Kidney (tissue), 14 donors: ENCODE results near the gene SFMBT2. TPM values are rescaled to one million over a fixed set of nuclear protein-coding genes. Genes with fewer than 3 reads are reported as not detected.
A peak's percentile ranks its signal among the peaks of the same experiment; 100 is the strongest.

Experiments used
- DNase-seq, 5 donors: peaks; one replicate each; pipeline ENCODE4 v3.0.0-alpha.2; 2013 to 2020
- FAIRE-seq: peaks from 2 replicates; lab custom pipeline; 2012; peaks lifted over from hg19 to GRCh38; lab: Jason Lieb, UNC
- H3K27ac ChIP-seq, 2 donors: one replicate each; pipeline ENCODE4 v1.7.0; 2013; ENCODE audit warnings: low read depth in 2 of 2, low read length in 2 of 2, inconsistent platforms in 1 of 2
- H3K27me3 ChIP-seq: one replicate; pipeline ENCODE4 v1.7.1; 2013; ENCODE audit warnings: low read length, inconsistent platforms; ENCODE audit not compliant: control insufficient read depth, insufficient read depth
- H3K36me3 ChIP-seq, 3 donors: one replicate each; pipeline versions ENCODE4 v1.7.0 to v1.7.1; 2013; ENCODE audit warnings: low read length in 3 of 3, control low read depth in 1 of 3, inconsistent platforms in 1 of 3; ENCODE audit not compliant: insufficient read depth in 3 of 3, control insufficient read depth in 2 of 3
- H3K4me1 ChIP-seq, 3 donors: one replicate each; pipeline versions ENCODE4 v1.7.0 to v1.7.1; 2013; ENCODE audit warnings: low read length in 3 of 3, inconsistent platforms in 1 of 3, low read depth in 1 of 3; ENCODE audit not compliant: control insufficient read depth in 2 of 3, insufficient read depth in 2 of 3
- H3K4me3 ChIP-seq, 3 donors: one replicate each; pipeline versions ENCODE4 v1.7.0 to v1.8.1; 2013; ENCODE audit warnings: low read length in 3 of 3, control low read depth in 1 of 3, inconsistent platforms in 1 of 3
- H3K9ac ChIP-seq, 3 donors: one replicate each; pipeline versions ENCODE4 v1.7.0 to v1.7.1; 2013; ENCODE audit warnings: low read length in 3 of 3, control low read depth in 1 of 3, inconsistent platforms in 1 of 3
- H3K9me3 ChIP-seq, 3 donors: one replicate each; pipeline versions ENCODE4 v1.7.0 to v1.7.1; 2013; ENCODE audit warnings: low read length in 3 of 3, control low read depth in 1 of 3, inconsistent platforms in 1 of 3; ENCODE audit not compliant: control insufficient read depth in 2 of 3, insufficient read depth in 1 of 3
- CTCF ChIP-seq: IDR thresholded peaks from 3 replicates; pipeline ENCODE4 v1.5.1; 2012; ENCODE audit warnings: mild to moderate bottlenecking, moderate library complexity, borderline replicate concordance; ENCODE audit not compliant: insufficient read depth; ENCODE audit errors: extremely low read depth
- intact Hi-C: fragments of 100-400 bp; cut with DNase I; formaldehyde crosslinking; loops from one replicate; pipeline ENCODE4 v1.11.1; 2022
- polyA plus RNA-seq: library from polyadenylated mRNA; stranded (reverse); fragments of 350-450 nt; fragmentation: Illumina TruSeq; extraction: RNeasy Lipid Tissue Mini Kit (QIAGEN cat#74804); gene quantifications from one replicate; pipeline ENCODE4 v1.2.3, GENCODE V29; 2014; ENCODE audit warnings: low read depth, low replicate concordance; ENCODE audit not compliant: insufficient read depth
- total RNA-seq: library from RNA; stranded (reverse); fragmentation: NEBNext Ultra II Directional; extraction: Animal tissue kit (Norgen Biotek cat#: 25700); gene quantifications from one replicate; pipeline ENCODE4 v1.2.1, GENCODE V29; 2021
- donor health status: control.
- donor health status: control.
- donor health status: control.
- donor health status: control.
- donor health status: control.
- donor health status: DM: yes; HTN: yes; CAD: no.
- donor health status: Normal renal cell carcinoma (clear cell type).

The SFMBT2 gene
- total and polyA plus RNA-seq, 2 donors from 2014 or later, result 1.2 to 15.3 TPM

- Histone ChIP-seq H3K4me3 (no peak overlapping the region), H3K27me3 (no peaks in the 10 kb centered on the region), H3K27ac (no peak overlapping the region), H3K4me1 (no peaks in the 10 kb centered on the region), H3K9me3 (peaks cover 0 to 1% (median 0%) of the 10 kb centered on the region in 3 donors), H3K36me3 (peaks cover 0 to 6% (median 0%) of the 10 kb centered on the region in 3 donors), H3K9ac (no peak overlapping the region)
- TF ChIP-seq CTCF, result no peak
- intact Hi-C loops, result no loop called here
- FAIRE-seq (no peak), DNase-seq (peak in 1 of 5 donors; percentile 27)
Measured at GRCh38 chr10:7189909-7190308, 220.9 kb downstream of the SFMBT2 start.

- Histone ChIP-seq H3K4me3 (no peak overlapping the region), H3K4me1 (no peaks in the 10 kb centered on the region), H3K27me3 (no peaks in the 10 kb centered on the region), H3K9ac (no peak overlapping the region), H3K27ac (no peak overlapping the region), H3K9me3 (no peaks in the 10 kb centered on the region), H3K36me3 (peaks cover 0 to 4% (median 0%) of the 10 kb centered on the region in 3 donors)
- intact Hi-C loops, result no loop called here
- DNase-seq (no peak), FAIRE-seq (no peak)
- no peak for TF ChIP-seq CTCF
Measured at GRCh38 chr10:7188456-7189050, 222.3 kb downstream of the SFMBT2 start.

- Histone ChIP-seq H3K9ac (no peak overlapping the region), H3K36me3 (peaks cover 0 to 2% (median 0%) of the 10 kb centered on the region in 3 donors), H3K4me1 (no peaks in the 10 kb centered on the region), H3K9me3 (no peaks in the 10 kb centered on the region), H3K27me3 (no peaks in the 10 kb centered on the region), H3K4me3 (no peak overlapping the region), H3K27ac (no peak overlapping the region)
- intact Hi-C loops, result no loop called here
- FAIRE-seq, result no peak
- no peak for TF ChIP-seq CTCF
- DNase-seq, result no peak
Measured at GRCh38 chr10:7186387-7187018, 224.3 kb downstream of the SFMBT2 start.
